NCI-H1105 treated with DMSO at 0.1 percent for 48 hours (cell line): ENCODE data around the gene USP37.
"Not testable (repeated sequence)": the region's sequence is repeated elsewhere in the genome, so short reads cannot be mapped to it uniquely, and the experiment has no call there.

Experiments
- DNase-seq: peaks from one replicate; lab custom pipeline; 2025; lab: John Stamatoyannopoulos, UW

USP37 gene

GRCh38 chr2:218568190-218569037 is at the start of gene USP37, which contains the start of gene CNOT9:
Gene USP37 (minus strand): TSS chr2:218568351. CDS start chr2:218558653, 9,698 bp downstream.
Gene CNOT9 (plus strand): TSS chr2:218568839. CDS start chr2:218568955, 116 bp downstream.
- peak; percentile 97 for DNase-seq

GRCh38 chr2:218615868-218616315 is 47.7 kb upstream of the USP37 start:
- no peak for DNase-seq

GRCh38 chr2:218607436-218608115 is 39.4 kb upstream of the USP37 start, which contains the start of gene PLCD4:
Gene PLCD4 (plus strand): TSS chr2:218607899. CDS start chr2:218615740, 7,841 bp downstream.
- no peak for DNase-seq

GRCh38 chr2:218605432-218605831 is 37.3 kb upstream of the USP37 start:
- DNase-seq = peak; percentile 21

- no peak for DNase-seq
Observed at GRCh38 chr2:218585541-218585940, 17.4 kb upstream of the USP37 start.

GRCh38 chr2:218583983-218584850 is 16.1 kb upstream of the USP37 start:
- no peak for DNase-seq

- no peak for DNase-seq
Observed at GRCh38 chr2:218582076-218582475, 13.9 kb upstream of the USP37 start.

GRCh38 chr2:218578272-218578877 is 10.2 kb upstream of the USP37 start:
- DNase-seq = no peak

- DNase-seq = no peak
Observed at GRCh38 chr2:218577482-218578220, 9.5 kb upstream of the USP37 start.

- no peak for DNase-seq
Observed at GRCh38 chr2:218576854-218577253, 8.7 kb upstream of the USP37 start.

GRCh38 chr2:218570850-218571249 is 2.7 kb upstream of the USP37 start:
- no peak for DNase-seq

GRCh38 chr2:218569661-218570500 is 1.7 kb upstream of the USP37 start:
- no peak for DNase-seq

GRCh38 chr2:218569038-218569431 is 884 bp upstream of the USP37 start:
- peak; percentile 29 for DNase-seq

GRCh38 chr2:218567797-218568189 is 358 bp downstream of the USP37 start:
- peak; percentile 69 for DNase-seq

GRCh38 chr2:218566296-218566695 is 1.9 kb downstream of the USP37 start:
- no peak for DNase-seq

GRCh38 chr2:218564056-218564455 is 4.1 kb downstream of the USP37 start:
- DNase-seq = no peak

- no peak for DNase-seq
Observed at GRCh38 chr2:218558986-218559385, 9.2 kb downstream of the USP37 start.

- DNase-seq = no peak
Observed at GRCh38 chr2:218557941-218558340, 10.2 kb downstream of the USP37 start.

- DNase-seq = no peak
Observed at GRCh38 chr2:218555527-218555926, 12.6 kb downstream of the USP37 start.

- DNase-seq = not testable (repeated sequence)
Observed at GRCh38 chr2:218554225-218554624, 13.9 kb downstream of the USP37 start.
